DOHH2 (cell line): ENCODE results near the gene KRTAP3-1.
"Not testable (repeated sequence)": the region's sequence is repeated elsewhere in the genome, so short reads cannot be mapped to it uniquely, and the experiment has no call there.

Experiments
- H3F3A ChIP-seq: fragments of 200-600 bp; sonication (generic), shearing (Covaris generic); 2 replicates; pipeline ENCODE4 v1.6.0; 2016; ENCODE audit warnings: antibody characterized with exemption, mild to moderate bottlenecking; ENCODE audit not compliant: control insufficient read depth, insufficient read depth
- H3K27ac ChIP-seq: fragments of 200-600 bp; sonication (generic); 2 replicates; pipeline ENCODE4 v1.5.1; 2014; ENCODE audit warnings: low read depth, mild to moderate bottlenecking, low read length, moderate library complexity
- H3K27me3 ChIP-seq: fragments of 200-600 bp; sonication (generic); 2 replicates; pipeline ENCODE4 v1.6.1; 2014; ENCODE audit warnings: mild to moderate bottlenecking, low read length, mixed read lengths; ENCODE audit not compliant: control insufficient read depth
- H3K36me3 ChIP-seq: fragments of 200-600 bp; sonication (generic); 2 replicates; pipeline ENCODE4 v1.6.1; 2014; ENCODE audit warnings: mild to moderate bottlenecking, low read length, moderate library complexity, mixed read lengths; ENCODE audit not compliant: control insufficient read depth
- H3K4me1 ChIP-seq: fragments of 200-600 bp; sonication (generic); 2 replicates; pipeline ENCODE4 v1.6.1; 2014; ENCODE audit warnings: mild to moderate bottlenecking, low read length, mixed read lengths; ENCODE audit not compliant: control insufficient read depth
- H3K4me2 ChIP-seq: fragments of 200-600 bp; sonication (generic); 2 replicates; pipeline ENCODE4 v1.6.0; 2014; ENCODE audit warnings: mild to moderate bottlenecking, low read length, moderate library complexity
- H3K4me3 ChIP-seq: fragments of 200-600 bp; sonication (generic); 2 replicates; pipeline ENCODE4 v1.5.1; 2014; ENCODE audit warnings: mild to moderate bottlenecking, low read length, mixed read lengths
- H3K79me2 ChIP-seq: fragments of 200-600 bp; sonication (generic); 2 replicates; pipeline ENCODE4 v1.6.1; 2014; ENCODE audit warnings: mild to moderate bottlenecking, low read length, mixed read lengths; ENCODE audit not compliant: control insufficient read depth
- H3K9me2 ChIP-seq: fragments of 200-600 bp; sonication (generic); replicated peaks from 2 replicates; pipeline ENCODE4 v1.6.1; 2014; ENCODE audit warnings: mild to moderate bottlenecking, low read length, mixed read lengths; ENCODE audit not compliant: control insufficient read depth
- H3K9me3 ChIP-seq: fragments of 200-600 bp; sonication (generic); 2 replicates; pipeline ENCODE4 v1.6.1; 2014; ENCODE audit warnings: antibody characterized with exemption, low read length, mixed read lengths; ENCODE audit not compliant: control insufficient read depth, insufficient read depth
- H4K20me1 ChIP-seq: fragments of 200-600 bp; sonication (generic); 2 replicates; pipeline ENCODE4 v1.6.0; 2014; ENCODE audit warnings: low read depth, mild to moderate bottlenecking, antibody characterized with exemption, low read length, moderate library complexity; ENCODE audit not compliant: control insufficient read depth, insufficient read depth
- EZH2phosphoT487 ChIP-seq: fragments of 200-600 bp; sonication (generic); IDR thresholded peaks from 2 replicates; pipeline ENCODE4 v1.6.1; 2017; ENCODE audit warnings: borderline replicate concordance, mild to moderate bottlenecking, antibody characterized with exemption, low read length, moderate library complexity, mixed read lengths
- TF ChIP-seq, protein P1 (sequence below): fragments of 200-600 bp; sonication (generic); IDR thresholded peaks from one replicate; pipeline ENCODE4 v1.5.1; 2014; ENCODE audit warnings: antibody characterized with exemption, mild to moderate bottlenecking, low read depth, low read length; ENCODE audit not compliant: poor library complexity, severe bottlenecking

Gene KRTAP3-1

DNA sequence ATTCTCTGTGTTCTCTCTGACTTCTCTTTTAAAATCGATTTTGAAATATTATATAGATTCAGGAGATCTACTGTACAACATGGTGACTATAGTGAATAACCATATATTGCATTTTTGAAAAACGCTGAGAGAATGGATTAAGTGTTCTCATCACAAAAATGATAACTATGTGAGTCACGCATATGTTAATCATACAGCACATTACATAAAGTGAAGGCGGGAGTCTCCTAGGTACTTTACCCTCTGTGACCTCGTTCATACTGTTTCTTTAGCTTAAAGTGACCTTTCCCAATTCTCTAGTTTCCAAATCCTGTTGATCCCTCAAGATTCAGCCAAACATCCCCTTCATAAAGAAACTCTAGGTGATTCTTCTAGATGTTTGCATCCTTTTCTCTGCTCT is 6.1 kb downstream of the KRTAP3-1 start:
- Histone ChIP-seq H3K36me3 (no peaks in the 10 kb centered on the region), H3K4me2 (no peak overlapping the region), H3K4me3 (no peak overlapping the region), H3K4me1 (no peaks in the 10 kb centered on the region), H3K79me2 (no peaks in the 10 kb centered on the region), H3K9me3 (no peaks in the 10 kb centered on the region), H4K20me1 (no peaks in the 10 kb centered on the region), H3K9me2 (no peaks in the 10 kb centered on the region), H3F3A (no peaks in the 10 kb centered on the region), H3K27me3 (peaks cover 15% of the 10 kb centered on the region), H3K27ac (no peak overlapping the region)
- TF ChIP-seq, protein P1, sequence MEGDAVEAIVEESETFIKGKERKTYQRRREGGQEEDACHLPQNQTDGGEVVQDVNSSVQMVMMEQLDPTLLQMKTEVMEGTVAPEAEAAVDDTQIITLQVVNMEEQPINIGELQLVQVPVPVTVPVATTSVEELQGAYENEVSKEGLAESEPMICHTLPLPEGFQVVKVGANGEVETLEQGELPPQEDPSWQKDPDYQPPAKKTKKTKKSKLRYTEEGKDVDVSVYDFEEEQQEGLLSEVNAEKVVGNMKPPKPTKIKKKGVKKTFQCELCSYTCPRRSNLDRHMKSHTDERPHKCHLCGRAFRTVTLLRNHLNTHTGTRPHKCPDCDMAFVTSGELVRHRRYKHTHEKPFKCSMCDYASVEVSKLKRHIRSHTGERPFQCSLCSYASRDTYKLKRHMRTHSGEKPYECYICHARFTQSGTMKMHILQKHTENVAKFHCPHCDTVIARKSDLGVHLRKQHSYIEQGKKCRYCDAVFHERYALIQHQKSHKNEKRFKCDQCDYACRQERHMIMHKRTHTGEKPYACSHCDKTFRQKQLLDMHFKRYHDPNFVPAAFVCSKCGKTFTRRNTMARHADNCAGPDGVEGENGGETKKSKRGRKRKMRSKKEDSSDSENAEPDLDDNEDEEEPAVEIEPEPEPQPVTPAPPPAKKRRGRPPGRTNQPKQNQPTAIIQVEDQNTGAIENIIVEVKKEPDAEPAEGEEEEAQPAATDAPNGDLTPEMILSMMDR = no peak
- TF ChIP-seq EZH2phosphoT487 = no peak

DNA sequence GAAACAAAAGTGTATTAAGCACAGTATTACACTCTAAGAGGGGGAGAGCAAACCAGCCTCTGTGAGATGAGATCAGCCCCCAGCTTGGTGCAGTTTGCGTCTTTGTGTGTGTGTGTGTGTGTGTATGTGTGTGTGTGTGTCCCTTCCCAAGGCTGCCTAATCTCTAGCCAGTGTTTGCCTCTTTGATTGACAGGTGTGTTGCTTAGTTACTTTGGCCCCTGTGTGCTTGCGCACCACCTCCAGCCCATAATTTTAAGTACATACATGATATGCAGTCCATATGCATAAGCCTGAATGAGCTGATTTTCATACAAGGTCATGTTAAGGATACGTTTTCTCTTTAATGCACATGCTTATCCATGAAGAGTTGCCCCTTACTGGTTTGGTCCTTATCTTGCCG is 7.1 kb downstream of the KRTAP3-1 start:
- no peak for TF ChIP-seq EZH2phosphoT487
- TF ChIP-seq, protein P1 = no peak
- Histone ChIP-seq H3K4me1 (no peaks in the 10 kb centered on the region), H3K9me3 (no peaks in the 10 kb centered on the region), H3K36me3 (no peaks in the 10 kb centered on the region), H3K27ac (no peak overlapping the region), H3K4me3 (no peak overlapping the region), H3K27me3 (peaks cover 23% of the 10 kb centered on the region), H3F3A (no peaks in the 10 kb centered on the region), H3K4me2 (no peak overlapping the region), H3K79me2 (no peaks in the 10 kb centered on the region), H3K9me2 (no peaks in the 10 kb centered on the region), H4K20me1 (no peaks in the 10 kb centered on the region)

DNA sequence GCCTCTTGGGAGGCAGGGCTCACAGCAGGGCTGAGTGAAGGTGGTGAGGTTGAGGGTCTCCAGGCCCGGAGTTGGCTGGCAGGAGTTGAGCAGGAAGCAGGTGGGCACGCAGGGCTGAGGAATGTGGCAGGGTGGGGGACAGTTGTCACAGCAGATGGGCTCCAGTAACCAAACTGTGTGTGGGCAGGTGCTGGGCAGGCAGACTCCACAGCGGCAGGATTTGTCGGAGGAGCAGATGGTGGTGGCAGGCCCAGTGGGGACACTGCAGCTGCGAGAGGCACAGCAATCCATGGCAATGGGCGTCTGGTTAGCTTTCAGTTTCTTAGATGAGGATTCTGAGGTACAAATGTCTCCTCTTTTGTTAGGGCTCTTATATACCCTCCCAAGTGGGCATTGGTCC is 9.4 kb downstream of the KRTAP3-1 start, which contains the start of gene KRTAP3-2:
TSS of gene KRTAP3-2 (minus strand) at position 344 of the 400 bp plus-strand sequence. CDS start at position 291, 53 bp downstream.
- H3K27ac ChIP-seq, H3K4me3 ChIP-seq, H3K79me2 ChIP-seq, H3K9me3 ChIP-seq, H3K4me2 ChIP-seq, H3K9me2 ChIP-seq, H3K4me1 ChIP-seq, H4K20me1 ChIP-seq, H3K36me3 ChIP-seq, H3F3A ChIP-seq: not testable (repeated sequence)
- H3K27me3 ChIP-seq = peaks cover 20% of the 10 kb centered on the region

DNA sequence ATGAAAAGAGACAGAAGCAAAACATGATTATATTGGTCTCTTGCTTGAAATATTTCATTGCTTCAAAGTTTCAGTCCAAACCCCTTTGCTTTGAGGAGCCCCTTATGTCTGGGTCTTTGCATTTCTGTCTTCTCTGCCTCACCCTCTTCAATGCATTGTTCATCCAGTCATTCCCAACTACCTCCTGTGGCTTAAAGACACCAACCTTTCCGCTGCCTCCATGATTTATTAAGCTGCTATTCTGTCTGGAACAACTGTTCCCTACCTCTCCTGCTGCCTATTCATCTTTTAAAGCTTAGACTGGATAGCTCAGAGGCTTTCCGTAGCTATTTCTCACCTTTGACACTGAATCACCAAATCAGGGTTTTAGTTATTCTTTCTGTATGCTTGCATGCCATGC is 11.6 kb downstream of the KRTAP3-1 start:
- Histone ChIP-seq H3K27me3 (peaks cover 29% of the 10 kb centered on the region), H3F3A (no peaks in the 10 kb centered on the region), H3K27ac (no peak overlapping the region), H4K20me1 (no peaks in the 10 kb centered on the region), H3K9me2 (no peaks in the 10 kb centered on the region), H3K4me3 (no peak overlapping the region), H3K36me3 (no peaks in the 10 kb centered on the region), H3K9me3 (no peaks in the 10 kb centered on the region), H3K4me2 (no peak overlapping the region), H3K79me2 (no peaks in the 10 kb centered on the region), H3K4me1 (no peaks in the 10 kb centered on the region)
- TF ChIP-seq, protein P1 = no peak
- TF ChIP-seq EZH2phosphoT487 = no peak
